Neuronal stem cell (in vitro differentiated cells): ENCODE data around the gene GOLGA6L26.
"Not testable (repeated sequence)": the region's sequence is repeated elsewhere in the genome, so short reads cannot be mapped to it uniquely, and the experiment has no call there.

ENCODE experiments used
- DNase-seq: peaks from one replicate; pipeline ENCODE4 v3.0.0-alpha.2; 2013; ENCODE audit warnings: low spot score
- H2AFZ ChIP-seq: one replicate; pipeline ENCODE4 v1.6.1; 2013; ENCODE audit warnings: mild to moderate bottlenecking, low read length, inconsistent platforms
- H2AK5ac ChIP-seq: 2 replicates; pipeline ENCODE4 v1.6.1; 2013; ENCODE audit warnings: low read depth, mild to moderate bottlenecking, inconsistent platforms, low read length, moderate library complexity, mixed read lengths
- H2BK120ac ChIP-seq: 2 replicates; pipeline ENCODE4 v1.6.1; 2013; ENCODE audit warnings: low read depth, mild to moderate bottlenecking, inconsistent platforms, low read length, moderate library complexity, mixed read lengths
- H2BK12ac ChIP-seq: one replicate; pipeline ENCODE4 v1.6.1; 2013; ENCODE audit warnings: low read length, inconsistent platforms
- H2BK15ac ChIP-seq: 2 replicates; pipeline ENCODE4 v1.6.1; 2013; ENCODE audit warnings: mild to moderate bottlenecking, low read length, inconsistent platforms, mixed read lengths
- H2BK5ac ChIP-seq: one replicate; pipeline ENCODE4 v1.6.1; 2013; ENCODE audit warnings: inconsistent platforms, mild to moderate bottlenecking, low read length, moderate library complexity
- H3K14ac ChIP-seq: one replicate; pipeline ENCODE4 v1.6.1; 2013; ENCODE audit warnings: low read length, inconsistent platforms
- H3K18ac ChIP-seq: 2 replicates; pipeline ENCODE4 v1.6.1; 2013; ENCODE audit warnings: low read length, inconsistent platforms
- H3K23ac ChIP-seq: 2 replicates; pipeline ENCODE4 v1.6.1; 2013; ENCODE audit warnings: low read depth, mild to moderate bottlenecking, mixed read lengths, low read length, inconsistent platforms; ENCODE audit not compliant: poor library complexity
- H3K27ac ChIP-seq: replicated peaks from 3 replicates; pipeline ENCODE4 v1.5.1; 2013; ENCODE audit warnings: low read length, inconsistent platforms
- H3K27me3 ChIP-seq, 3 experiments: 2 replicates each; pipeline ENCODE4 v1.6.1; 2013; ENCODE audit warnings: low read length in 3 of 3, mild to moderate bottlenecking in 2 of 3, inconsistent platforms in 1 of 3, low read depth in 1 of 3, mixed read lengths in 1 of 3, moderate library complexity in 1 of 3; ENCODE audit not compliant: control insufficient read depth in 3 of 3, insufficient read depth in 3 of 3
- H3K36me3 ChIP-seq, 2 donors: replicated peaks in 1 of 2; 2 replicates each; pipeline ENCODE4 v1.6.1; 2013; ENCODE audit warnings: low read length in 2 of 2; ENCODE audit not compliant: control insufficient read depth in 2 of 2, insufficient read depth in 2 of 2
- H3K4ac ChIP-seq: 2 replicates; pipeline ENCODE4 v1.6.1; 2013; ENCODE audit warnings: inconsistent platforms, mild to moderate bottlenecking, low read length, moderate library complexity
- H3K4me1 ChIP-seq, 2 donors: 1 replicate in 1 of 2; 2 replicates in 1 of 2; pipeline ENCODE4 v1.6.1; 2013; ENCODE audit warnings: low read length in 2 of 2, low read depth in 1 of 2; ENCODE audit not compliant: control insufficient read depth in 2 of 2, insufficient read depth in 1 of 2
- H3K4me2 ChIP-seq: one replicate; pipeline ENCODE4 v1.6.1; 2013; ENCODE audit warnings: mild to moderate bottlenecking, low read length, inconsistent platforms; ENCODE audit not compliant: insufficient read depth, poor library complexity, severe bottlenecking
- H3K4me3 ChIP-seq, 2 donors: 2 replicates each; pipeline ENCODE4 v1.5.1; 2013; ENCODE audit warnings: low read length in 2 of 2, mild to moderate bottlenecking in 2 of 2, inconsistent platforms in 1 of 2, moderate library complexity in 1 of 2
- H3K79me1 ChIP-seq: one replicate; pipeline ENCODE4 v1.6.1; 2013; ENCODE audit warnings: low read depth, mild to moderate bottlenecking, inconsistent platforms, low read length, moderate library complexity
- H3K9ac ChIP-seq: one replicate; pipeline ENCODE4 v1.6.1; 2013; ENCODE audit warnings: mild to moderate bottlenecking, low read depth, low read length, inconsistent platforms; ENCODE audit not compliant: poor library complexity
- H3K9me3 ChIP-seq, 2 donors: replicated peaks in 1 of 2; 2 replicates each; pipeline versions ENCODE3 to v1.6.1; 2013; ENCODE audit warnings: low read length in 2 of 2, mild to moderate bottlenecking in 2 of 2, inconsistent platforms in 1 of 2, low read depth in 1 of 2, mixed read lengths in 1 of 2, moderate library complexity in 1 of 2; ENCODE audit not compliant: control insufficient read depth in 2 of 2, insufficient read depth in 1 of 2
- H4K8ac ChIP-seq: one replicate; pipeline ENCODE4 v1.6.1; 2013; ENCODE audit warnings: low read depth, mild to moderate bottlenecking, inconsistent platforms, low read length, moderate library complexity
- H4K91ac ChIP-seq: one replicate; pipeline ENCODE4 v1.6.1; 2013; ENCODE audit warnings: low read length, low read depth, mild to moderate bottlenecking, inconsistent platforms; ENCODE audit not compliant: poor library complexity
- WGBS, 2 donors: extraction: QIAGEN DNeasy Blood & Tissue Kit; methylation state at CpG; one replicate each; pipeline ENCODE4 v1.1.7; 2013; ENCODE audit warnings: missing lambda C conversion rate in 2 of 2, mixed read lengths in 1 of 2; ENCODE audit not compliant: insufficient read length in 2 of 2, insufficient replicate concordance in 1 of 2; ENCODE audit errors: extremely low coverage in 2 of 2; 5-methylcytosine and 5-hydroxymethylcytosine counted together

The GOLGA6L26 gene

GRCh38 chr15:23354448-23354847 is 20.5 kb upstream of the GOLGA6L26 start, which contains the start of gene GOLGA8S:
GOLGA8S (plus strand) TSS chr15:23354748; CDS start chr15:23354810, 62 bp downstream.
- not testable (repeated sequence) for H3K36me3 ChIP-seq, DNase-seq, H4K8ac ChIP-seq, H2BK5ac ChIP-seq, H3K9ac ChIP-seq, H3K23ac ChIP-seq, H3K27ac ChIP-seq, H3K4me3 ChIP-seq, H3K27me3 ChIP-seq, H3K9me3 ChIP-seq, H3K79me1 ChIP-seq, H2AFZ ChIP-seq, H3K4ac ChIP-seq, H3K4me2 ChIP-seq, H2BK15ac ChIP-seq, H3K18ac ChIP-seq, H4K91ac ChIP-seq, H2BK120ac ChIP-seq, H3K14ac ChIP-seq, H3K4me1 ChIP-seq, H2AK5ac ChIP-seq, H2BK12ac ChIP-seq
- WGBS, 2 donors, result no CpG with 5 or more reads among the region's 8 CpGs

GRCh38 chr15:23311233-23311632 is 22.8 kb downstream of the GOLGA6L26 start:
- H3K18ac ChIP-seq, H3K4me1 ChIP-seq, H4K8ac ChIP-seq, H4K91ac ChIP-seq, H3K27me3 ChIP-seq, H3K4ac ChIP-seq, H3K4me2 ChIP-seq, H3K9me3 ChIP-seq, H3K9ac ChIP-seq, H3K23ac ChIP-seq, H3K4me3 ChIP-seq, H2BK5ac ChIP-seq, H2BK120ac ChIP-seq, H3K79me1 ChIP-seq, H2BK12ac ChIP-seq, H2BK15ac ChIP-seq, H3K27ac ChIP-seq, H2AFZ ChIP-seq, DNase-seq, H2AK5ac ChIP-seq: not testable (repeated sequence)
- peaks cover 6 to 26% of the 10 kb centered on the region in 2 donors for H3K36me3 ChIP-seq
- no CpG with 5 or more reads among the region's 13 CpGs for WGBS, 2 donors
- H3K14ac ChIP-seq, result peak overlapping the region; percentile 3

- H4K91ac ChIP-seq, H3K4me1 ChIP-seq, H2AK5ac ChIP-seq, H3K9ac ChIP-seq, H3K9me3 ChIP-seq, H3K27me3 ChIP-seq, H3K27ac ChIP-seq, H3K4me3 ChIP-seq, H3K18ac ChIP-seq, H4K8ac ChIP-seq, DNase-seq, H3K4me2 ChIP-seq, H2BK12ac ChIP-seq, H2AFZ ChIP-seq, H3K79me1 ChIP-seq, H3K4ac ChIP-seq, H3K14ac ChIP-seq, H2BK5ac ChIP-seq, H3K23ac ChIP-seq, H2BK15ac ChIP-seq, H2BK120ac ChIP-seq: not testable (repeated sequence)
- WGBS, 2 donors, result no CpG with 5 or more reads among the region's 7 CpGs
- peaks cover 4 to 30% of the 10 kb centered on the region in 2 donors for H3K36me3 ChIP-seq
These were observed 28.1 kb downstream of the GOLGA6L26 start for GRCh38 chr15:23305921-23306320.

DNA sequence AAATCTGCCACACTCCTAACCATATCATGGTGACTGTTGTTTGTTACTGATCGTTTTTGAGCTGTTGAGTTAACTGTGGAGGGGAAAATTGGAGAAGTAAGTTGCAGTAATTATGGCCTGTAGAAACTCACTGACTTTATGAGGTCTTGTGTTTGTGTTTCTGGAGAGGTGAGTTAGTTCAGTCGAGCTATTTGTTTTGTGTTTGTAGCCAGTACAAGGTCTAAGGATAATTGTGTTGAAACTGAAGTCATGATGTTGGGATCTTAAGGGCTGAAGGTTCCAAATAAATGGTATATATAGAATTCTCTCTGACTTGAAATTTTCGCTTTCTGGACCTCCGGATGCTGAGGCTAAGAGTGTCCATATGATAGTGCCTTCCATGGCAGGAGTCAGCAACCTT is 29.2 kb downstream of the GOLGA6L26 start:
- WGBS, 2 donors, result no CpG with 5 or more reads among the region's 4 CpGs
- H4K91ac ChIP-seq, H3K4me1 ChIP-seq, H3K27ac ChIP-seq, H3K9ac ChIP-seq, H3K27me3 ChIP-seq, H2AFZ ChIP-seq, H3K23ac ChIP-seq, H2BK15ac ChIP-seq, H2AK5ac ChIP-seq, H4K8ac ChIP-seq, H3K79me1 ChIP-seq, H2BK5ac ChIP-seq, H2BK12ac ChIP-seq, H3K4ac ChIP-seq, H3K4me2 ChIP-seq, H2BK120ac ChIP-seq, DNase-seq, H3K14ac ChIP-seq, H3K18ac ChIP-seq, H3K9me3 ChIP-seq, H3K4me3 ChIP-seq: not testable (repeated sequence)
- H3K36me3 ChIP-seq, result peaks cover 0 to 24% of the 10 kb centered on the region in 2 donors
